Measurements from ENCODE around the gene NCKAP5.

NCKAP5 gene

GRCh38 chr2:133456971-133457370 is 111.3 kb downstream of the NCKAP5 start:
- no peak for DNase-seq

GRCh38 chr2:133456156-133456555 is 112.1 kb downstream of the NCKAP5 start:
- DNase-seq: no peak

GRCh38 chr2:133453032-133453431 is 115.2 kb downstream of the NCKAP5 start:
- no peak for DNase-seq

GRCh38 chr2:133452583-133452982 is 115.7 kb downstream of the NCKAP5 start:
- DNase-seq: no peak

GRCh38 chr2:133452146-133452545 is 116.1 kb downstream of the NCKAP5 start:
- no peak for DNase-seq

GRCh38 chr2:133448195-133448594 is 120.1 kb downstream of the NCKAP5 start:
- DNase-seq: no peak

GRCh38 chr2:133447303-133447702 is 121.0 kb downstream of the NCKAP5 start:
- no peak for DNase-seq

- no peak for DNase-seq
These were observed 123.8 kb downstream of the NCKAP5 start for GRCh38 chr2:133444465-133444864.

- DNase-seq: no peak
These were observed 125.9 kb downstream of the NCKAP5 start for GRCh38 chr2:133442393-133442792.

- DNase-seq: no peak
These were observed 128.7 kb downstream of the NCKAP5 start for GRCh38 chr2:133439565-133439920.

GRCh38 chr2:133438848-133439564 is 129.3 kb downstream of the NCKAP5 start:
- DNase-seq: no peak

GRCh38 chr2:133438026-133438425 is 130.2 kb downstream of the NCKAP5 start:
- DNase-seq: no peak

- no peak for DNase-seq
These were observed 130.8 kb downstream of the NCKAP5 start for GRCh38 chr2:133437492-133437891.

GRCh38 chr2:133434959-133435668 is 133.1 kb downstream of the NCKAP5 start:
- peak; percentile 51 for DNase-seq

- no peak for DNase-seq
These were observed 134.5 kb downstream of the NCKAP5 start for GRCh38 chr2:133433455-133434451.

- no peak for DNase-seq
These were observed 135.5 kb downstream of the NCKAP5 start for GRCh38 chr2:133432778-133433177.

- DNase-seq: no peak
These were observed 137.0 kb downstream of the NCKAP5 start for GRCh38 chr2:133431289-133431688.

- DNase-seq: no peak
These were observed 141.5 kb downstream of the NCKAP5 start for GRCh38 chr2:133426791-133427190.

GRCh38 chr2:133425612-133426011 is 142.7 kb downstream of the NCKAP5 start:
- DNase-seq: no peak

GRCh38 chr2:133424876-133425275 is 143.4 kb downstream of the NCKAP5 start:
- DNase-seq: no peak

- no peak for DNase-seq
These were observed 145.3 kb downstream of the NCKAP5 start for GRCh38 chr2:133422931-133423351.

- no peak for DNase-seq
These were observed 146.5 kb downstream of the NCKAP5 start for GRCh38 chr2:133421516-133422324.

Data from DMS 273 treated with DMSO at 0.1 percent for 48 hours (cell line).